Activated CD8-positive, alpha-beta memory T cell treated with anti-CD3 and anti-CD28 coated beads, Interleukin-2, amount 50 U/mL, for 48 hours (primary cell): ENCODE measurements around the gene KIF25.

Source experiments
- DNase-seq: peaks from one replicate; pipeline ENCODE4 v3.0.0-alpha.2; 2020

KIF25 gene

DNA sequence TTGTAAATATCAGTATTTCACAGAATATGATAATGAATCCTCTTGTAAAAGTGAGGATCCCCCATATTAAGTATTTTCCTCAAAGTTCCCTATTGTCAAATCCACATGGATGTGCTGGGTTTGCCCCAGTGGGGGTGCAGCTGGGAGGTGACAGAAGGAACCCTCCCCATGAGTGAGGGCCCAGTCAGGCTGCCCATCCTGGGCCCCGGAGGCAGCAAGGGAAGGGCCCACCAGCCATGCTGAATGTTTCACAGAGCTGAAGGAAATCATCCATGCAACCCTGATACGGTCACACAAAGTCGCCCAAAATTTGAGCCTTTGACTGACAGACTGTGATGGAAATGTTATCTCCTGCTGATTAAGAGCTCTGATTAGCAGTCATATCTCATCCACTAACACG is 41.8 kb downstream of the KIF25 start:
- DNase-seq, result no peak

DNA sequence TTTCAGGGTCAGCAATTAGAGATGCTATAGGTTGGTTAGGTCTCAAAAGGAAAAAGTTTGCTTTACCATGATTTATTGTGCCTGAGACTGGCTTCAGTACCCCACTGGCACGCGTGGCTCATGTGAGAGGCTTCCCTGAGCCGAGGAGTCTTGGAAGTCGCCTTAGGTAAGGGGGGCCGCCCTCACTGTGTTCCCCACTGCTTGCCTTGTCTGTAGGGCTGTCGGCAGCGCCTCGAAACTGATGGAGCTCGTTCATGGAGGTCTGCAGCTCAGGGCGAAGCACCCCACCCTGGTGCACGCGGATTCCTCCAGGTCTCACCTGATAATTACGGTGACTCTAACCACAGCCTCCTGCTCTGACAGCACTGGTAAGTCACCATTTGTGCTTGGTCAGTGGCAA is 42.4 kb downstream of the KIF25 start:
- no peak for DNase-seq

DNA sequence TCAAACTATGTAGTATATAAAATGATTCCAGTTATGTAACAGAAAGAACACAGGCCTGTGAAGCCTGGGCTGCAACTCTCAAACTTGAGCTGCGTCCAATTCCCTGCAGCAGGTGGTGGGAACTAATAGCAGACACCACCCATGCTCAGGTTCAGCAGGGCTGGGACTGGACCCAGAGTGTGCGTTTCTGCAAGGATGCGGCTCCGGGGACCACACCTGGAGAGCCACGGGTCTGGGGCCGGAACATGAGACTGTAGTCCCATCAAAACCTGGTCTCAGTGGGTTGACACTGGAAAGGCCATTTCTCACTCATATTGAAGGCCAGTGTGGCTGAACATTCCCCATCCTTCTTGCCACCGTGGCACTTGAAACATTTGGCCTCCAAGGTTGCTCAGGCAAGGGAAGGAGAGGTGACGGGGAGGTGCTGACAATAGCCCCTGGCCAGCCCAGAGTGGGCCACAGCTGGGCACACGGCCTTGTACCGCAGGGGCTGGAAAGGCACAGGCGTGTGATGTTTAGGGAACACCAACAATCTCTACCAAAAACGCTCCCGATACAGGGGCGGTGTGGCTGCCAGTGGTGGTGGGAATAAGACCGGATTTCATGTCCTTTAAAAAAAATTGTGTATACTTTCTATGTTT is 43.5 kb downstream of the KIF25 start:
- no peak for DNase-seq

DNA sequence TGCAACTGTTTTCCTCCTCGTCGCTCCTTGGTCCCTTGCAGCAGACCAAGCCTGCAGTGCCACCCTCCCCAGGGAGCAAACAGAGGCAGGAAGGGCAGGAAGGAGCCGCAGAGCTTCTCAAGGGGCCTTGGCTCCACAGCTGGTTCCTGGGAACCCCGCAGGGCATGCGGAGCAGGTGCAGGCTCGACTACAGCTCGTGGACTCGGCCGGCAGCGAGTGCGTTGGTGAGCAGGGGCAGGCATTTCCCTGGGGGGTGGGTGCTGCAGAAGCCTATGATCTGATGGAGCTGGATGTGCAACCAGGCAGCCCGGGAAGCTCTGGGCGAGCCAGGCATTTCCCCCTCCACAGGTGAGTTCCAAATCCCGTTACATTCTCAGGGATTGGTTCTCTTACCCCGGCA is 44.5 kb downstream of the KIF25 start:
- no peak for DNase-seq

DNA sequence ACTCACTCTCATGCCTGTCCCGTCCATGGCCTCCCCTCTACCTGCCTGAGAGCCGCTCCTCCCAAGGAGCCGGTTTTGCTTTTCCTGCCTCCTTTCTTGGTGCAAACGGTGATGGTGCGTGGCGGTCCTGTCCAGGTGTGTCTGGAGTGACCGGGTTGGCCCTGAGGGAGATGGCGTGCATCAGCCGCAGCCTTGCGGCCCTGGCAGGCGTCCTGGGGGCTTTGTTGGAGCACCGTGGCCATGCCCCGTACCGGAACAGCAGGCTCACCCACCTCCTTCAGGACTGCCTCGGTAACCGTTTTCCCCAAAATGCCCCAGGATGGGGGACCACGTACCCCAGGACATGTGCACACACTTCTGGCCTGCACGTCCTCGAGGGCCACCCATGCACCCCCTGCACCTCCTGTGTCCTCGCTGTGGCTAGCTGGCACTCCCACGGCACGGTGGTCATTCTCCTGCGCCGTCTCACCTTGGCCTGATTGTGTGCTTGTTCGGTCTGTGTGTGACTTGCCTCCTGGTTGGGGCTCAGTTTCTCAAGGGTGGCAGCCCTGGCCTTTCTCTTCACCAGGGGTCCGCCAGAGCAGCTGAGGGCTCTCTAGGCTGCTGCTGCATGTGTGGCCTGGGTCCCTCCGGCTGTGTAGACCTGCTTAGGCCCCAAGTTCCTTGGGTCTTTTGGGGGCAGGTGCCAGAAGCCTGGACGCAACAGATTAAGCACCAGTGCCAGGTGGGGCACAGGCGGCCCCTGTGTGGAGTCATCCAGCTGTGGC is 45.1 kb downstream of the KIF25 start:
- no peak for DNase-seq

DNA sequence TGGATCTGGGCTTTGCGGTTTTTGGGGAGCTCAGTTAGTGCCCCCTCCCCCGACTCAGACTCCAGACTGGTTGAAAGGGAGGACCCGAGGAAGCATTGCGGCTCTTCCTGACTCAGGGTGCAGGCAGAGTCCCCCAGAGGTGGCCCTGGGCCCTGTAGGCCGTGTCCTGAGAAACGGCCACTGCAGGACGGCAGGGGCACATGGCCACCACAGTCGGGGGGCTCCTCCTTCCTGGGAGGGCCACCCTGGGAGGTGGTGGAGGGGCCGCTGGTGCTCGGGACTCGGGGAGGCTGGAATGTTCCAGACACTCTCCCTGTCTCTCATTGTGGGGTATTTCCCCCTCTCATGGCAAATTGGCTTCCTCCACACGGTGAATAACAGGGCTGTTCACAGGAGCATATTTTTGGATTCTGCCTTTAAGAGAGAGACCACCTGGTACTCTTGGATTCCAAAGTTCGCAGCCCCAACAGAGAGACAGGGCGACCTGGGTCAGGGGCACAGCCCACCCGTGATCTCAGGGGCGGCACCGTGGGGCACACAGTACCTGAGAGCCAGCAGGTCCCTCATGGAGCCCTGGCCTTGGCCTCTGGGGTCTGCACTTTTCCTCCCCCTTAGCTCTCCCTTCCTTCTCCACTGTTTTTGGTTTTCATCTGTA is 45.8 kb downstream of the KIF25 start:
- no peak for DNase-seq

DNA sequence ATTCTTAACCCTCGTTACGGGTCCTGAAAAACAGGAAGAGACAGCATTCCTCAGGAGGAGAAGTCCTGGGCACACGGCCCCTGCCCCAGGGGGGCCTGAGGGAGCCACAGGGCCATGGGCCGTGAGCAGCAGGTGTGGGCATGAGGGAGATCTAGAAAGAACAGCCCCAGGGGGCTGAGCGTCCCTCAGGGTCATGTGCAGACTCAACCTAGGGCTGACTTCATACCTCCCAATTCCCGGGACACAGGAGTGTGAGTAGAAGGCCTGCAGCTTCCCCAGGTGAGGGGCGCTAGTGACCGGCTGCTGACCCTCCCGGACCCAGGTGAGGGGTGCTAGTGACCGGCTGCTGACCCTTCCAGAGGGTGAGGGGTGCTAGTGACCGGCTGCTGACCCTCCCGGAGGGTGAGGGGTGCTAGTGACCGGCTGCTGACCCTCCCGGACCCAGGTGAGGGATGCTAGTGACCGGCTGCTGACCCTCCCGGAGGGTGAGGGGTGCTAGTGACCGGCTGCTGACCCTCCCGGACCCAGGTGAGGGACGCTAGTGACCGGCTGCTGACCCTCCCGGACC is 46.5 kb downstream of the KIF25 start:
- no peak for DNase-seq

DNA sequence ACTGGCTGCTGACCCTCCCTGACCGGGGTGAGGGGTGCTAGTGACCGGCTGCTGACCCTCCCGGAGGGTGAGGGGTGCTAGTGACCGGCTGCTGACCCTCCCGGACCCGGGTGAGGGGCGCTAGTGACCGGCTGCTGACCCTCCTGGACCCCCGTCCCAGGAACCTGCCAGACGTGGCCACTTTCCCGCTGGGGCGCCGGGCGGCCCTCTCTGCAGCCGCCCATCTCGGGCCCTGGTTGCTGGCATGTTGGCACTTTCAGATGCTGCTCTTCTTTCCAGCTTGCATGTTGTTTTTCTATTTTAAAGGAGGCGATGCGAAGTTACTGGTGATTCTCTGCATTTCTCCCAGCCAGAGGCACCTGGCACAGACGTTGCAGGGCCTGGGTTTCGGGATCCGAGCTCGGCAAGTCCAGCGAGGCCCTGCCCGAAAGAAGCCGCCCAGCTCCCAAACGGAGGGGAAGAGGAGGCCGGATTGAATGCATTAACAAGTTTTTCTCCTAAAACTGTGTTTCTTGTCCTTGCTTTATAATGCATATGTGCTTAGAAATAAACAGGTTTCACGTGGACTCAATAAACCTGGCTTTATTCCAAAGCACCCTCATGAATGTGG is 47.2 kb downstream of the KIF25 start:
- no peak for DNase-seq

DNA sequence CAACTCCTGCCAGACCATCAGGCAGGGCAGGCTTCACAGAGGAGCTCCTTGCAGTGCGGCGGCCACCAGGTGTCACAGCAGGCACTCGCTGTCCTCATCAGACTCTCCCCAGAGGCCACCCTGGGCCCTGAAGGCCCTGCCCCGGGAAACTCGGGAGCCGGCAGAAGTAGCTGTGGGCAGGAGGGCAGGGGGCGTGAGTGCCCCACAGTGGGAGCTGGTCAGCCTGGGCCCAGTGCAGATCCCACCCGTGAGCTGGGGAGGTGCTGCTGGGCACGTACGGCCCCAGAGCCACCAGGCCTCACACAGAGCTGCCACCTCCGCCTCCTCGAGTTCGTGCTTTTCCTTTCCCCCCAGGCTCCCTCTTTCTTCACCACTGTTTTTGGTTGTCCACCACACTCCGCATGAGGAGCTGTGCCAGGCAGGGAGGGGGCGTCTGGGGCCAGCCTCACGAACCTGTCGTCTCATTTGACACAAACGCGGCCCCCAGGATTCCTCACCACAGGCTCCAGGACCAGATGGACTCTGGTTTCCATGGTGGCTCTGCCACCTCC is 47.7 kb downstream of the KIF25 start:
- no peak for DNase-seq

DNA sequence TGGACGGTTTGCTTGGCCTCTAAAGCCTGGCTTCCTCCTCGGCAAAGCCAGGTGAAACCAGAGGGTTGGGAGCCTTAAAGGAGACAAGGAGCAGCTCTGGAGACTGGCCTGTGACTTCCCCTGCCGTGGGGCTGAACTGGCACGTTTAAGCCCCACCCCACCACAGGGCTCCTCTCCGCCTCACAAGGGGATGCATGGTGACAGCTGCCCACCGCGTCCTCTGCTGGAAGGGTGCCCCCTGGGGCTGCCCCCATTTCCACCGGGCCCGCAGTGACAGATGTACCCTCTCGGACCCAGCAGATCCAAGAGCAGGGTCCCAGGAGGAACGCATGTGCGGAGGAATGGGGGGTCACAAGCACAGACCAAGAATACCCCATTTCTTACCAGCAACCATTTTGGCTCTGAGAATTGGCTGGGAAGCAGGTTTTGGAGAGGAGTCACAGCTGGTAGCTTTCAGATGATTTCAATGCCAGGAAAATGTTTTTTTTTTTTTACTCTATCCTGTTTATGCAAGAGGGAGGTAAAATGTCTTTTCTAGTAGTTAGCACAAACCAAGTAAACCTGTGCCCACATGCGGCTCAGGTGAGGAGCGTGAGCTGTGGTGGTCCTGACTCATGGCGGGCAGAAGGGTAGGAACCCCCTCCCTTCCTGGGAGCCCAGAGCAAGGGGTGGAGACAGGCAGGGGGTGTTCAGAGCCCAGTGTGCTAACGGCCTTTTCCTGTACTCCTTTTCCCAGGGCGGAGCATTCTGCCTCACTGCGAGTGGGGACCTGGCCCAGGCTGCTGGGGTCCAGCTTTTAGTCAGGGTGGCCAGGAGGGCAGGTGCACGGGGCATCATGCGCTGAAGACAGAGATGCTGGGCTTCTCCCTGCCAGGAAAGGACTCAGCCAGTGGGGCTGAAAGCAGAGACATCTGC is 48.5 kb downstream of the KIF25 start:
- DNase-seq, result no peak

DNA sequence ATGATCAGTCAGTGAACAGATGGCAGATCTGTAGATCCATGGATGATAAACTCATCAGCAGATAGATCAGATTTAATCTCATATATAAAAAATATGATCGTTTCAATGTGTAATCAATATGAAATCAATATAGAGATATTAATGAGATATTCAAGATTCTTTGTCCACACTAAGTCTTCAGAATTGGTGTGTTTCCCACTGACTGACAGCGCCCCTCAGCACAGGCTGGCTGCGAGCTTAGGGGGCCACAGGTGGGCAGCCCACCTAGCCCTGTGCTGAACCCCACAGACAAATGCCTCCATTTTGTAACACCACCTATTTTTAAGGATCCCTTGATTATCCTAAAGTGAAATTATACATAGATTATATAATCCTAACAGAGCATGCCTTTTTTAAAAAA is 49.2 kb downstream of the KIF25 start:
- no peak for DNase-seq

DNA sequence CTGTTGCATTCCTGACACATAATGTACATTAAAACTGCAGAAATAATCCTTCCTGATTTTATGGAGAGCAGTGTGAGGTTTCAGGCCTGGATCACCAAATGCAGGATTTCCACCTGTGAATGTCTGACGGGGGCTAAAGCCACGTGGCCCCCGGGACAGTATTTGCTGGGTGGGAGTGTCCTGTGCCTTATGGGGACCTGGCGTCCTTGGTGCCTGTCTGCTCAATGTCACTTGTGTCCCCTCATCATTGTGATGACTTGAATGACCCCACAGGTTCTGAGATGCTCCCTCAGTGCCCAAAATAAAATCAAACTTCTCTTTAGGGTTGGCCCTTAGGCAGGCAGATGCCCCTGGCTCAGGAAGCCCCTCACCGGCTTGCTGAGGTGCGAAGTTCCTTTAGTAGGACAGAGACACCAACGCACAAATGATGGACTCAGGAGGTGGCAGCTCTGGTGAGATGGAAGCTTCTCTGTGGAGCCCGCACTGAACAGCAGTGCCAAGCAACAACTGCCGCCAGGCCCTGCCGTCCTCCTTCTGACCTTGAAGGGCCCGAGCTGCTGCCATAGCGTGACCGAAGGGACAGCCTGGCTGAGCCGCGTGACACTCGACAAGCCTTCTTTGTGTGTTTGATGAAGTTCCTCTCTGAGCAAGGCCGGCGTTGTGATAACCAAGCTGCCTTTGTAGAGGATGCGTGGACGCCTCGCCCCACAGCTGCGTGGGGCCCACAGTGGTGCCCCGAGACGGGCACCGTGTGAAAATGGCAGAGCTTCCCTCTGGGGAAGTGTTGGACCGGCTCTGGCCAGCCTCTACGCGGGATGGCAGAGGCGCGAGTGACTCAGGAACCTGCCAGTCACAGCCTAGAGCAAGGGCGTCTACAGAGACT is 50.6 kb downstream of the KIF25 start:
- no peak for DNase-seq

DNA sequence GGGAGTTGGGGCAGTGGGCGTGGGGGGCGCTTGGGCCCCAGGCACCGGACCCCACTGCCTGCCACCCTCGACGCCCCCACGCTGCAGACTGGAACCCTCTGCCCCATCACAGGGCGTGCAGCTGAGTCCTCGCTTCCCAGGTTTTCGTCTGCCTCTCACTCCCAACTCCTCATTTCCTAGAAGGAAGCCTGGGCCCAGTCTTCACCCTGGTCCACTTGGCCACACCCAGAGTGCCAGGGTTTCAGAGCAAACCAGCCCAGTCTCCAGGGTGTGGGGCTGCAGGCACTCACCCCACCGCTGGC is 51.2 kb downstream of the KIF25 start:
- DNase-seq, result no peak

DNA sequence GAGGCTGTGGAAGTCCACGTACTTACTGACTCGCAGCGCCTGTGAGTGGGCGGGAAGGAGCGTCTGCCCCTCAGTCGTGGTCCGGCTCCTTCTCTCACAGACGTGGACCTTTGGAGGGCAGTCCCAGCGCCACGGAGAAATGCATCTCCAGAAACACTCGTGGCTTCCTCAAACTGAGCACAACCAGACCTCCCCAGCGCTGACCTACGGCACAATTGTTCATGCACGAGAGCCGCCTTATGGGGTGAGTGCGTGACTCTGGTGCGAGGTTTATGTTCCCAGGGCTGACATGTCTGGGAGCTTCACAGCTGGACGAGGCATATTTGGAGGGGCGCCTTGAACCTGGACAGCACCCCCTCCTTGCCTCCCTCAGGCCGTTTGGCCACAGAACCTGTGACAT is 51.8 kb downstream of the KIF25 start:
- no peak for DNase-seq

DNA sequence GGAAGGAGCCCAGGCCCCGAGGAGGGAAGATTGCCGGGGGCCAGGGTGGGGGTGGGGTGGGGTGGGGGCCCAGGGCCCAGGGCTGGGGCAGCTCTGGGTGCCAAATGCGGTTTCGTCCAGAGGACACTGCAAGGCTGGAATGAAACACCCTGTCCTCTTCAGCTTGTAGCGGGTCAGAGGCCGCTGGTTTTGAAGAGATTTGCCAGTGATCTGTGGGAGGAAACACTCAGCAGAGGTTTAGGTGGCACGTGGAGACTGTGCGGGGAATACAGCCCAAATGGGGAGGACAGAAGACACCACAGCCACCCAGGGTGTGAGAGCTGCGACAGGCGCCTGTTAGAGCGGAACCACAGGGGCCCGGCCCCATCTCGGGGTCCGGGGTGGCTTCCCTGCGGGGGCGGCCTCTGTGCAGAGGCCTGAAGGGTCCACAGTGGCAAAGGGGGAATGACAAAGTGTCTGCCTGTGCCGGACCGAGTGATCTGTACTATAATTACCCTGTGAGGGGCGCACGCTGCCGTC is 52.3 kb downstream of the KIF25 start:
- DNase-seq, result no peak

DNA sequence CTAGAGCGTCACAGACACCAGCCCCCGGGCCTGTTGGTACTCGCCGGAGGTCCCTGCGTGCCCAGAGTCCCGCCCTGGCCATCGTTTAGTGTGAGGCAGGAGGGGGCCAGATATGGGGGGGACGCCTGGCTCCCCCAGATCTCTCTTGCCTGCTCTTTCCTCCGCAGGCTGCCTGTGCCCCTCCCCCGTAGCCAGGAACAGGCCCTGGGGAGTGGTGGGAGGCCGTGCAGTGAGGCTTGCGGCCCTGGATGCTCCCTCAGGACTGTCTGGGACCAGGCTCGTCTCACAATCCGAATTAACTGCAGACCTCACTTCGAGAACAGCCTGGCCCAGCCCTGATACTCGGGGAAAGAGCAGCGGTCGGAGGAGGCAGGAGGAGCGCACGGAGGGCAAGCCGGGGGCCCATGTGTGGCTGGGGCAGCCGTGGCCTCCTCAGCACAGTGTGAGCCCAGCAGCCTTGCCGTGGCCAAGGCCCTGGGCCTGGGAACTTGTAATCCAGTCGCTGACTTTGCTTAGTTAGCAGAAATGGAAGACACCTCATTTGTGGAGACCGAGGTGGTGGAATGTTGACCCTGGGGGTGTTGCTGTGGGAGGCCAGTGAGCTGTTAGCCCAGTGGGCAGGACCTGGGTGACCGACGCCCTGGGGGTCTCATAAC is 52.9 kb downstream of the KIF25 start:
- no peak for DNase-seq

DNA sequence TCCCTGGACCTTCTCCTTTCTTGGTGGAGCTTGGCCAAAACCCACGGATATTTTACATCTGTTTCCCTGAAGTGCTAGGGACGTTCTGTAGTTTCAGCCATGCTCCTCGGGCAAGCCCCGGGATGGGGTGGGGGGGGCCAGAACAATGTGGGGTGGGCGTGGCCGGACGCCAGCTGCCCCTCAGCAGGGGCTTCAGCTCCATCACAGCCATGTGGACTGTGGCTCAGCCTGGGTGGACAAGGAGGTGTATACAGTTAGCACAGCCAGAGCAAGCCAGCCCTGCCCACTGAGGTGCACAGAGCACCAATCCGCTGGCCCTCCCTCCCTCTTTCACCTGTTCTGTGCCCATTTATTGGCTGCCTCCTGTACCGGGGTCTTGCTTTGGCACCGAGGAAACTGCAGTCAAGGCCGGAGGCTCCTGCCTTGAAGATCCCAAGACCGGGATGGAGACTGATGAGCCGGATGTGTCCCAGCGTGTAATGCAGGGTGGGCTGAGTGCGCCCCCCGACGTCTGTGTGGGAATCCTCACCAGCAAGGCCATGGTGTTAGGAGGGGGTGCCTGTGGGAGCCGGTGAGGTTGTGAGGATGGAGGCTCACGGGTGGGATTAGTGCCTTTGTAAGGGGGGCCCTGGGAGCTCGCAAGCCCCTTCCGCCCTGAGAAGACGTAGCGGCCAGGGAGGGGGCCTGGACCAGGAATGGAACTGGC is 53.6 kb downstream of the KIF25 start:
- DNase-seq, result no peak

DNA sequence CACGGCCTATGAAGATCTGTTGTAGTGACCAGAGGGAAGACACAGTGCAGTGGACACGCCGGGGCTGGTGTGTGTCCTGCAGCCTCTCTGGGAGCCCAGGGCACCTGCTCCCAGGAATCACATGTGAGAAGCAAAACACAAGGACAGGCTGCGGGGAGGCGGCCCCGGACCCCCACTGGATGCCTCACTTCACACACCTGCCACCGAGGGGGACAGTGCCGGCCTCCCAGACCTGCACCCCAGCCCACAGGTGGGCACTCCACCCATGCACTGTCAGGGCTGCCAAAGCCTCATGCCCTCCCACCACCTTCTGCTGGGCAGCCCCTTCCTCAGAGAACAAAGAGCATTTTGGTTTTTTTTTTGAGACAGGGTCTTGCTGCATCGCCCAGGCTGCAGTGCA is 54.2 kb downstream of the KIF25 start:
- DNase-seq, result no peak

DNA sequence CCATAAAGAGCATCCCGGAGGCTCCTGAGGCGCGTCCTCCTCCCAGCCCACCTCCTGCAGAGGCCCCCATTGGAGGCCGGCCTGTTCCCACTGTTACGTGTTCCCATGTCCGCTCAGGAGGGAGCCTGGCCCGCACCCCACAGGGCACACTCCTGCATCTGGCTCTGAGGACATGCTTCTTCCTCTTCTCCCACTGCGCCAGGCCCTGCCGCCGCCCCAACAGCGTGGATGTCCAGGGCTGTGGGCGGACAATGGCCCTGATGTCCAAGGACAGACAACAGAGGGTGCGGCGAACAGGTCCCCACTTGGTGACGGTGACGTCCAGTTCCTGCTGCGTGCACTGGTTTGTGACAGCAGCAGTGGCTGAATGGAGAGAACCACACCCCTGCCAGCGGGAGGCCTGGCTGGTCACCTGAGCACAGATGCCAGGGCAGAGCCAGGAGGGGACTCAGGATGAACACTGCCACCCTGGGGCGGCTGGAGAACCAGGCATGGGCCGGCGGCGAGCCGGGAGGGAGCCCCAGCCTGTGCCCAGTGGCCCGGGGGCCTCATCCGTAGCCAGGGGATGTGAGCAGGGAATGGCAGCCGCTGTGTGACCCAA is 54.9 kb downstream of the KIF25 start:
- no peak for DNase-seq
